Small intestine (tissue), 7 donors: ENCODE results near the gene CDCP1. TPM values are rescaled to one million over a fixed set of nuclear protein-coding genes. Genes with fewer than 3 reads are reported as not detected.

Experiments
- DNase-seq, 2 donors: peaks; one replicate each; pipeline versions ENCODE4 v3.0.0 to v3.0.0-alpha.2; 2013
- FAIRE-seq: peaks from 2 replicates; lab custom pipeline; 2012; peaks lifted over from hg19 to GRCh38; lab: Jason Lieb, UNC
- H3K27ac ChIP-seq, 3 donors: one replicate each; pipeline ENCODE4 v1.5.1; 2013; ENCODE audit warnings: low read length in 2 of 3, mild to moderate bottlenecking in 2 of 3, control low read depth in 1 of 3, inconsistent platforms in 1 of 3, low read depth in 1 of 3, moderate library complexity in 1 of 3
- H3K27me3 ChIP-seq, 3 donors: one replicate each; pipeline ENCODE4 v1.6.1; 2013; ENCODE audit warnings: low read length in 3 of 3, inconsistent platforms in 1 of 3; ENCODE audit not compliant: control insufficient read depth in 3 of 3, insufficient read depth in 3 of 3
- H3K36me3 ChIP-seq, 3 donors: one replicate each; pipeline ENCODE4 v1.6.1; 2013; ENCODE audit warnings: low read length in 3 of 3, inconsistent platforms in 1 of 3, low read depth in 1 of 3, mild to moderate bottlenecking in 1 of 3, moderate library complexity in 1 of 3; ENCODE audit not compliant: control insufficient read depth in 3 of 3, insufficient read depth in 2 of 3
- H3K4me1 ChIP-seq, 3 donors: one replicate each; pipeline ENCODE4 v1.6.1; 2013; ENCODE audit warnings: low read length in 2 of 3, inconsistent platforms in 1 of 3, low read depth in 1 of 3, mild to moderate bottlenecking in 1 of 3, moderate library complexity in 1 of 3; ENCODE audit not compliant: control insufficient read depth in 3 of 3, insufficient read depth in 2 of 3
- H3K4me3 ChIP-seq, 3 donors: one replicate each; pipeline ENCODE4 v1.5.1; 2013; ENCODE audit warnings: low read length in 3 of 3, control low read depth in 1 of 3, inconsistent platforms in 1 of 3, low read depth in 1 of 3, mild to moderate bottlenecking in 1 of 3, moderate library complexity in 1 of 3
- H3K9me3 ChIP-seq, 2 donors: one replicate each; pipeline ENCODE4 v1.6.1; 2013; ENCODE audit warnings: low read depth in 1 of 2, low read length in 1 of 2; ENCODE audit not compliant: control insufficient read depth in 2 of 2, insufficient read depth in 1 of 2
- WGBS, 3 donors: extraction: QIAGEN DNeasy Blood & Tissue Kit; methylation state at CpG; one replicate each; pipeline ENCODE4 v1.1.7; 2013; 5-methylcytosine and 5-hydroxymethylcytosine counted together
- polyA plus RNA-seq, 4 donors: library from polyadenylated mRNA; stranded (reverse) in 3 of 4; unstranded in 1 of 4; fragments of 200-250 nt in 3 of 4; fragments of 120-200 nt in 1 of 4; gene quantifications; one replicate each; pipeline versions ENCODE4 v1.2.1 to v1.2.3, GENCODE V29; 2013
- donor health status: healthy with polysubstance abuse.
- donor health status: control.
- donor health status: control.
- donor health status: Bipolar disorder and iron deficiency.
- donor health status: healthy.

CDCP1 gene
- polyA plus RNA-seq, 4 donors, result 8.4 to 30.6 (median 12.6) TPM

- no peaks in the 10 kb centered on the region for H3K36me3 ChIP-seq
- peaks cover 0 to 3% of the 10 kb centered on the region in 2 donors for H3K9me3 ChIP-seq
- H3K27ac ChIP-seq, result no peak overlapping the region
- no peak for FAIRE-seq
- WGBS, 3 donors, result 54 to 78% (median 60%) methylated on average over 3 of the region's 3 CpGs
- H3K4me3 ChIP-seq, result no peak overlapping the region
- peaks cover 0 to 4% (median 3%) of the 10 kb centered on the region in 3 donors for H3K4me1 ChIP-seq
- peak in 1 of 2 donors; percentile 49 for DNase-seq
- H3K27me3 ChIP-seq, result no peaks in the 10 kb centered on the region
Measured at GRCh38 chr3:45066109-45066801, 79.9 kb downstream of the CDCP1 start.

GRCh38 chr3:45065373-45065720 is 80.8 kb downstream of the CDCP1 start:
- peak overlapping the region in 1 of 3 donors; percentile 90 for H3K27ac ChIP-seq
- no peaks in the 10 kb centered on the region for H3K9me3 ChIP-seq
- WGBS, 3 donors, result 90 to 96% (median 96%) methylated on average over 1 of the region's 1 CpG
- no peak overlapping the region for H3K4me3 ChIP-seq
- H3K4me1 ChIP-seq, result peaks cover 0 to 4% (median 3%) of the 10 kb centered on the region in 3 donors
- no peaks in the 10 kb centered on the region for H3K36me3 ChIP-seq
- FAIRE-seq (no peak), DNase-seq (no peak)
- no peaks in the 10 kb centered on the region for H3K27me3 ChIP-seq

- H3K27ac ChIP-seq, result peak overlapping the region in 1 of 3 donors; percentile 90
- no peaks in the 10 kb centered on the region for H3K9me3 ChIP-seq
- H3K27me3 ChIP-seq, result no peaks in the 10 kb centered on the region
- WGBS, 3 donors, result 37 to 64% (median 57%) methylated on average over 12 of the region's 12 CpGs
- no peaks in the 10 kb centered on the region for H3K36me3 ChIP-seq
- H3K4me1 ChIP-seq, result peaks cover 0 to 4% (median 3%) of the 10 kb centered on the region in 3 donors
- no peak overlapping the region for H3K4me3 ChIP-seq
- FAIRE-seq, result no peak
- peak in 1 of 2 donors; percentile 55 for DNase-seq
Measured at GRCh38 chr3:45064512-45065372, 81.4 kb downstream of the CDCP1 start.

- Histone ChIP-seq H3K4me3 (no peak overlapping the region), H3K4me1 (peaks cover 0 to 4% (median 3%) of the 10 kb centered on the region in 3 donors), H3K36me3 (no peaks in the 10 kb centered on the region), H3K27ac (peak overlapping the region in 1 of 3 donors; percentile 57), H3K27me3 (no peaks in the 10 kb centered on the region), H3K9me3 (no peaks in the 10 kb centered on the region)
- FAIRE-seq (no peak), DNase-seq (no peak)
- 98 to 100% (median 100%) methylated on average over 1 of the region's 1 CpG for WGBS, 3 donors
Measured at GRCh38 chr3:45062697-45063070, 83.5 kb downstream of the CDCP1 start.

GRCh38 chr3:45060165-45060892 is 85.8 kb downstream of the CDCP1 start:
- H3K36me3 ChIP-seq, result no peaks in the 10 kb centered on the region
- no peak for FAIRE-seq
- no peak for DNase-seq
- WGBS, 3 donors, result 63 to 67% (median 64%) methylated on average over 4 of the region's 4 CpGs
- H3K4me1 ChIP-seq, result peaks cover 0 to 3% (median 0%) of the 10 kb centered on the region in 3 donors
- no peaks in the 10 kb centered on the region for H3K27me3 ChIP-seq
- H3K27ac ChIP-seq, result no peak overlapping the region
- H3K9me3 ChIP-seq, result no peaks in the 10 kb centered on the region
- no peak overlapping the region for H3K4me3 ChIP-seq

- DNase-seq (no peak), FAIRE-seq (no peak)
- H3K4me1 ChIP-seq, result peaks cover 0 to 3% (median 2%) of the 10 kb centered on the region in 3 donors
- H3K27ac ChIP-seq, result no peak overlapping the region
- H3K4me3 ChIP-seq, result no peak overlapping the region
- H3K27me3 ChIP-seq, result no peaks in the 10 kb centered on the region
- H3K9me3 ChIP-seq, result no peaks in the 10 kb centered on the region
- WGBS, 3 donors, result 87 to 94% (median 88%) methylated on average over 2 of the region's 2 CpGs
- H3K36me3 ChIP-seq, result no peaks in the 10 kb centered on the region
Measured at GRCh38 chr3:45059132-45059531, 87.0 kb downstream of the CDCP1 start.

GRCh38 chr3:45057557-45057956 is 88.6 kb downstream of the CDCP1 start:
- Histone ChIP-seq H3K27me3 (no peaks in the 10 kb centered on the region), H3K4me1 (peaks cover 0 to 3% (median 2%) of the 10 kb centered on the region in 3 donors), H3K4me3 (no peak overlapping the region), H3K9me3 (no peaks in the 10 kb centered on the region), H3K27ac (no peak overlapping the region), H3K36me3 (no peaks in the 10 kb centered on the region)
- DNase-seq, result no peak
- WGBS, 3 donors, result 48 to 60% (median 51%) methylated on average over 3 of the region's 3 CpGs
- FAIRE-seq, result no peak
